Gastrocnemius medialis (tissue), 4 donors: ENCODE measurements around the gene LGALS1. TPM values are rescaled to one million over a fixed set of nuclear protein-coding genes. Genes with fewer than 3 reads are reported as not detected.

Source experiments
- ATAC-seq, 2 donors: fragments of 150-250 bp; one replicate each; pipeline ENCODE4 v1.9.1; 2016
- DNase-seq, 2 donors: peaks; one replicate each; pipeline ENCODE4 v3.0.0-alpha.2; 2019
- H3K27ac ChIP-seq, 4 donors: fragments of 200-600 bp; sonication (generic); 1 replicate in 1 of 4; 2 replicates in 3 of 4; pipeline ENCODE4 v1.5.1; 2016 to 2018; ENCODE audit warnings: mild to moderate bottlenecking in 2 of 4, moderate library complexity in 1 of 4
- H3K27me3 ChIP-seq, 3 donors: fragments of 200-600 bp; sonication (generic) in 2 of 3; 1 replicate in 1 of 3; 2 replicates in 2 of 3; pipeline versions ENCODE4 v1.5.1 to v1.6.0; 2016 to 2019; ENCODE audit warnings: mild to moderate bottlenecking in 1 of 3, moderate library complexity in 1 of 3
- H3K36me3 ChIP-seq, 2 donors: fragments of 200-600 bp; sonication (generic) in 1 of 2; one replicate each; pipeline ENCODE4 v1.5.1; 2017 to 2018
- H3K4me1 ChIP-seq, 2 donors: fragments of 200-600 bp; sonication (generic) in 1 of 2; one replicate each; pipeline ENCODE4 v1.5.1; 2016 to 2017; ENCODE audit warnings: mild to moderate bottlenecking in 2 of 2
- H3K4me3 ChIP-seq, 4 donors: fragments of 200-600 bp; sonication (generic) in 3 of 4; 1 replicate in 1 of 4; 2 replicates in 3 of 4; pipeline ENCODE4 v1.5.1; 2016 to 2019; ENCODE audit warnings: mild to moderate bottlenecking in 2 of 4
- H3K9me3 ChIP-seq, 3 donors: fragments of 200-600 bp; sonication (generic) in 2 of 3; 1 replicate in 1 of 3; 2 replicates in 2 of 3; pipeline ENCODE4 v1.5.1; 2016 to 2019
- POLR2A ChIP-seq, 2 donors: fragments of 450-650 bp; IDR thresholded peaks; one replicate each; pipeline ENCODE4 v1.6.1; 2017; ENCODE audit warnings: antibody characterized with exemption in 2 of 2, mild to moderate bottlenecking in 2 of 2, moderate library complexity in 2 of 2
- in situ Hi-C, 4 donors: fragments of 200-750 bp; cut with MboI; loops; one replicate each; pipeline versions ENCODE4 v1.15.0 to v1.8.0; 2017; ENCODE audit warnings: low sequenced_read_pairs in 4 of 4
- intact Hi-C: fragments of 100-400 bp; cut with DNase I; formaldehyde crosslinking; loops from one replicate; pipeline ENCODE4 v1.15.1; 2023; ENCODE audit warnings: low total_unique reads
- total RNA-seq, 4 donors: library from RNA; depleted of rRNA; stranded (reverse); fragments of >200 nt; gene quantifications; one replicate each; pipeline versions ENCODE4 v1.1.0 to v1.2.3, GENCODE V29; 2016
- TF ChIP-seq, protein P1 (sequence below), 5 experiments: fragments of 450-650 bp in 3 of 5; fragments of 200-600 bp in 2 of 5; sonication (generic) in 2 of 5; IDR thresholded peaks in 4 of 5; conservative IDR thresholded peaks in 1 of 5; 1 replicate in 4 of 5; 2 replicates in 1 of 5; pipeline ENCODE4 v1.5.1; 2016 to 2019; ENCODE audit warnings: antibody characterized with exemption in 5 of 5, mild to moderate bottlenecking in 3 of 5, moderate library complexity in 3 of 5

Gene LGALS1
- total RNA-seq, 4 donors from 2014 or later = 561 to 1,888 (median 1,101) TPM

DNA sequence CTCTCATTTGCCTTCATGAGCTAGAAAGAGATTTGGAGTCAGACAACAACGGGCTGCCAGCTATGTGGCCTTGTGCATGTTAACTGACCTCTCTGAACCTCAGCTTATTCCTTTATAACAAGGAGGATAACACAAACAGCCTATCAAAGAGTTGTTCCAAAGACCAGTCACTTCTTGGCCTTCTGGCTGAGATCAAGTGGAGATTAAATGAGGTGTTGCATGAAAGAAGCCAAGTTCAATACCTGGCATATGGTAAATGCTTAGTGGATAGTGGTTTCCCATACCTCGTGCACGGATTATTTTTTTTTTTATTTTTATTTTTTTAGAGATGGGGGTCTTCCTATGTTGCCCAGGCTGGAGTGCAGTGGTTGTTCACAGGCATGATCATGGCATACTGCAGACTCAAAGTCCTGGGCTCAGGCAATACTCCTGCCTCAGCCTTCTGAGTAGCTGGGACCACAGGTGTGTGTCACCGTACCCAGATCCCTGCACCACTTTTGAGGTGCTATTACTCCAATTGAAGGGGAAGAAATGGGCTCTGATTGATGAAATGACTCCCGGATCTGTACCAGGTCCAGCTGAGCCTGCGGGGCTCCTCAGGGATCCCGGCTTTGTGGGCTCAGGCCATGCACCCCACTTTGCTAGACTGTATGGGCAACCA is 4.9 kb downstream of the LGALS1 start:
- Histone ChIP-seq H3K4me1 (peaks cover 28 to 29% of the 10 kb centered on the region in 2 donors), H3K36me3 (peaks cover 0 to 27% of the 10 kb centered on the region in 2 donors), H3K27ac (peak overlapping the region in 2 of 4 donors; percentile 13 to 20), H3K9me3 (no peaks in the 10 kb centered on the region), H3K27me3 (no peaks in the 10 kb centered on the region), H3K4me3 (no peak overlapping the region)
- TF ChIP-seq, protein P1, sequence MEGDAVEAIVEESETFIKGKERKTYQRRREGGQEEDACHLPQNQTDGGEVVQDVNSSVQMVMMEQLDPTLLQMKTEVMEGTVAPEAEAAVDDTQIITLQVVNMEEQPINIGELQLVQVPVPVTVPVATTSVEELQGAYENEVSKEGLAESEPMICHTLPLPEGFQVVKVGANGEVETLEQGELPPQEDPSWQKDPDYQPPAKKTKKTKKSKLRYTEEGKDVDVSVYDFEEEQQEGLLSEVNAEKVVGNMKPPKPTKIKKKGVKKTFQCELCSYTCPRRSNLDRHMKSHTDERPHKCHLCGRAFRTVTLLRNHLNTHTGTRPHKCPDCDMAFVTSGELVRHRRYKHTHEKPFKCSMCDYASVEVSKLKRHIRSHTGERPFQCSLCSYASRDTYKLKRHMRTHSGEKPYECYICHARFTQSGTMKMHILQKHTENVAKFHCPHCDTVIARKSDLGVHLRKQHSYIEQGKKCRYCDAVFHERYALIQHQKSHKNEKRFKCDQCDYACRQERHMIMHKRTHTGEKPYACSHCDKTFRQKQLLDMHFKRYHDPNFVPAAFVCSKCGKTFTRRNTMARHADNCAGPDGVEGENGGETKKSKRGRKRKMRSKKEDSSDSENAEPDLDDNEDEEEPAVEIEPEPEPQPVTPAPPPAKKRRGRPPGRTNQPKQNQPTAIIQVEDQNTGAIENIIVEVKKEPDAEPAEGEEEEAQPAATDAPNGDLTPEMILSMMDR (IDR thresholded peaks at IDR 0.05 in 4 of 5, conservative IDR thresholded peaks at IDR 0.05 in 1 of 5) = no peak
- in situ Hi-C loops (loop anchor here in 3 of 4 donors (5.0 to 10.0 kb wide), 2 partner anchors 33 to 56 kb away; no protein-coding TSS in a partner anchor), intact Hi-C loops (no loop called here)
- ATAC-seq (no peak), DNase-seq (no peak)

- in situ Hi-C loops = loop anchor here in 3 of 4 donors (5.0 to 10.0 kb wide), 2 partner anchors 34 to 56 kb away; no protein-coding TSS in a partner anchor
- Histone ChIP-seq H3K4me1 (peaks cover 22 to 26% of the 10 kb centered on the region in 2 donors), H3K27ac (peak overlapping the region in 2 of 4 donors; percentile 13 to 20)
Observed at GRCh38 chr22:37681001-37681424, 5.6 kb downstream of the LGALS1 start.

GRCh38 chr22:37681556-37682049 is 6.2 kb downstream of the LGALS1 start:
- in situ Hi-C loops = loop anchor here in 3 of 4 donors (5.0 to 10.0 kb wide), 2 partner anchors 34 to 57 kb away; no protein-coding TSS in a partner anchor
- DNase-seq = peak; percentile 43 to 69
- Histone ChIP-seq H3K4me1 (peaks cover 16 to 24% of the 10 kb centered on the region in 2 donors), H3K27ac (peak overlapping the region in 1 of 4 donors; percentile 20), H3K4me3 (no peak overlapping the region), H3K9me3 (no peaks in the 10 kb centered on the region), H3K36me3 (peaks cover 0 to 27% of the 10 kb centered on the region in 2 donors), H3K27me3 (no peaks in the 10 kb centered on the region)
- TF ChIP-seq, protein P1 (IDR thresholded peaks at IDR 0.05 in 4 of 5, conservative IDR thresholded peaks at IDR 0.05 in 1 of 5) = peak; percentile 84 to 93 (median 91)
- no peak for TF ChIP-seq POLR2A (IDR thresholded peaks at IDR 0.05)
- intact Hi-C loops = loop anchor here (1.0 kb wide), 1 partner anchor 38 kb away; no protein-coding TSS in a partner anchor
- peak; percentile 44 to 53 for ATAC-seq

More at GRCh38 chr22:37681001-37681424, 5.6 kb downstream of the LGALS1 start:
- DNase-seq (no peak), ATAC-seq (no peak)
- no peaks in the 10 kb centered on the region for H3K27me3 ChIP-seq
- H3K36me3 ChIP-seq = peaks cover 0 to 27% of the 10 kb centered on the region in 2 donors
- H3K4me3 ChIP-seq = no peak overlapping the region
- intact Hi-C loops = loop anchor here (1.0 kb wide), 1 partner anchor 38 kb away; no protein-coding TSS in a partner anchor
- no peaks in the 10 kb centered on the region for H3K9me3 ChIP-seq
- TF ChIP-seq POLR2A (IDR thresholded peaks at IDR 0.05) = no peak
- TF ChIP-seq, protein P1 (IDR thresholded peaks at IDR 0.05 in 4 of 5, conservative IDR thresholded peaks at IDR 0.05 in 1 of 5) = no peak

- no peak for DNase-seq
- H3K4me1 ChIP-seq = peaks cover 17 to 20% of the 10 kb centered on the region in 2 donors
- in situ Hi-C loops (loop anchor here in 3 of 4 donors (5.0 to 10.0 kb wide), 2 partner anchors 38 to 60 kb away; no protein-coding TSS in a partner anchor), intact Hi-C loops (no loop called here)
- no peaks in the 10 kb centered on the region for H3K27me3 ChIP-seq
- peaks cover 0 to 23% of the 10 kb centered on the region in 2 donors for H3K36me3 ChIP-seq
- no peak overlapping the region for H3K27ac ChIP-seq
- ATAC-seq = no peak
- TF ChIP-seq POLR2A (IDR thresholded peaks at IDR 0.05) = no peak
- no peaks in the 10 kb centered on the region for H3K9me3 ChIP-seq
- no peak overlapping the region for H3K4me3 ChIP-seq
Observed at GRCh38 chr22:37684803-37685615, 9.6 kb downstream of the LGALS1 start.
